Stimulated activated CD8-positive, alpha-beta memory T cell treated with anti-CD3 and anti-CD28 coated beads, Interleukin-12 subunit alpha, Interleukin-12 subunit beta, amount 100 ng/mL, for 1 hour (primary cell): ENCODE measurements around the gene GNPTAB.

Experiments used
- DNase-seq: peaks from one replicate; pipeline ENCODE4 v3.0.0-alpha.2; 2020; ENCODE audit warnings: low read depth

GNPTAB gene

DNA sequence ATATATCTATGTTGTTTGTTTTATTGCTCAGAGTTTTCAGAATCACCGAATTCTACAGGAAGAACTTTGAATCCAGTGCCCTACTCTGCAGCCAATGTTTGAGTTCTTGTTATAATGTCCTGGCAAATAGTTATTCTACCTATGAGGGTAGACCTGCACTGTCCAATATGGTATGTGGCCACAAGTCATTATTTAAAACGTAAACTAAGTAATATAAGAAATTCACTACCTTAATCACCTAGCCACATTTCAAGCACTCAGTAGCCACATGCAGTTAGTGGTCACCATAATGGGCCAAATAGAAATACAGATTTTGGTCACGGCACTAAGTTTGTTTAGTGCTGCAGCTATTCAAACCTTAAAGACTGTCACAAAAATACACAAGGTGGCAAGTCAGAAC is 26.4 kb downstream of the GNPTAB start:
- DNase-seq: no peak

DNA sequence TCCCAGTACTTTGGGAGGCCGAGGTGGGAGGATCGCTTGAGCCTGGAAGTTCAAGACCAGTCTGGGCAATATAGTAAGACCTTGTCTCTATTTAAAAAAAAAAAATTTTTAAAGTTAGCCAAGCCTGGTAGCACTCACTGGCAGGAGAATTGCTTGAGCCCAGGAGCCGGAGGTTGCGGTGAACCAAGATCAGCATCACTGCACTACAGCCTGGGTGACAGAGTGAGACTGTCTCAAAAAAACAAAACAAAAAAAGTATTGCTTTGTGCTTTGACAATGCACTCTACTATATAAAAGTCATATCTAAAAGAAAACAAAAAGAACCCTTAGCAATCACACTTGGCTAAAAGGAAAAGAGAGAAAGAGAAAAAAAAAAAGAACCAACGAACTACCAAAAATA is 26.8 kb downstream of the GNPTAB start:
- DNase-seq: no peak

DNA sequence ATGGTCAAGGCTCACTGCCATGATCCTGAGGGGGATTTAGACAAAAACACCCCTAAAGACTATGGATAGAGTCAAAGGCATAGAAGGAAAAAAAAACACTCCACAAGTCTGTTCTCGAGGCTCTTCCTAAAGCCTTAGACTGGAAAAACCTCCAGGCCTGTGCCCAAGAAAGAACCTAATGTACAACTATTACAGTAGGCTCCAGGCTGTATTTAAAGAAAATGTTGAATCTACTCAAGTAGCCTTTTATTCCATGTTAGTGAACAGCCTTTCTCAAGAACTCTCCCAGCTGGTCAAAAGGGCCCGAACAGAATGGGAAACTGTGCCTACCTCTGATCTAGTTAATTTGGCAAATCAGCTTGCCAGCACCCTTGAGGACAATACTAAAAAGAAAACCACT is 28.3 kb downstream of the GNPTAB start:
- DNase-seq: no peak

DNA sequence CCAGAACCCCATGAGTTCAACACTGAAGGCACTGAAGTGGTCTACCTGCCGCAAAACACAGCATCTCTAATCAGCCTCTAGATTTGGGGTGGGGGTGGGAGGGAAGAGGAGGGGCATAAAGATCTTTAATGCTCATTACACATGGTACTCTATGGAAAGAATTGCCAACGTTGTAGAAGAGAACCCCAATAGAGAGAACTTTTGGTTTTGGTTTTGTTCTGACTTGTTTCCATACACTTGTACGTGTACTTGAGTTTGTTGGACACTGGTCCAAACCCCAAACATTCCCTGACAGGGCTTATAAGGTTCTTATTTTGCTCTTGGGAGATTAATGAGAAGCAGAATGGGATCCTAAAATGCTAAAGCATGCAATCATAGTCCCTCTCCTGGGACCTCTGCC is 31.0 kb downstream of the GNPTAB start:
- DNase-seq: no peak

DNA sequence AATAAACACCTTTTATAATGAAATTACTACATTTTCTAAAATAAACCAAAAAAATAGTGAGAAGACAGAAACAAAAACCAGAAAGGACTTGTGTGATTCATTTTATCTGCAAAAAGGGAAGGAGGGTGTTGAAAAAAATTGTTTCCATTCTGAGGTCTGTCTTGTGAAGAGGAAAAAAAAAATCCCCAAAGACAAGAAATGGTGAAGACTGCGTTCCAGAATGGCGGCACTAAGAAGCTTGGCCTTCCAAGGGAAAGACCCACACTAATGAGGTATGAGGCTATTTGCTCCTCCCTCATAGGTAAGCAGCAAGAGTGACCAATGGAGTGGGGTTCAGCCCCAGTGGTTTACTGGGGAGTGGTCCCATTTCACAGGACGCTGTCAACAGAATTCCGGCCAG is 35.0 kb downstream of the GNPTAB start:
- DNase-seq: no peak

DNA sequence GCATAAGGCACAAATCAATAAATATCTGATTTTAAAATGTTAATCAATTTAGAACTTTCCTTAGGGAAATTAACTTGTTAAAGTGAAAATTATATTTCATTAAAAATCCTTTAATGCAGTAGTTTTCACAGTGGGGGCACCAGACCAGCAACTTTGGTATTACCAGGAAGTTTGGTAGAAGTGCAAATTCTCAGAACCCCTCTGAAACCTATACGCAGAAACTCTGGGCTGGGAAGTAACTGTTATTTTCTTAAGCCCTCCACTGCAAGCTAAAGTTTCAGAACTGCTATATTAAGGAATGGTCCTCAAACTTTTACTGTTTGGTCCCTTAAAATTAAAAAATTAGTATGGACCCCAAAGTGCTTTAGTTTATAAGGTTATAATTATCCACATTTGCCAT is 35.7 kb downstream of the GNPTAB start:
- DNase-seq: no peak

DNA sequence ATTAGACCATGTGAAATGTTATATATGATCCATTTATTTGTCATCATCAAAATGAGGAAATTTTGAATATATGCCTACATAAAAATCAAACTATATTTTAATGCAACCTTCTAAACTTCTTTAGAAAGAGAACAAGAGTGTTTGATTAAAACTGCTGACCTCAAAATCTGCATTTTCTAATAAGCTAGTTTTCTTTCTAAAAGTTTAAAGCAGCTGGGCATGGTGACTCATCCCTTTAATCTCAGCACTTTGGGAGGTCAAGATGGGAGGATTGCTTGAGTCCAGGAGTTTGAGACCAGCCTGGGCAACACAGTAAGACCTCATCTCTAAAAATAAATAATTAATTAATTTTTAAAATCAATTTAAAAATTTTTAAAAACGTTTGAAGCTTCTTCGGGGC is 36.2 kb downstream of the GNPTAB start:
- no peak for DNase-seq

DNA sequence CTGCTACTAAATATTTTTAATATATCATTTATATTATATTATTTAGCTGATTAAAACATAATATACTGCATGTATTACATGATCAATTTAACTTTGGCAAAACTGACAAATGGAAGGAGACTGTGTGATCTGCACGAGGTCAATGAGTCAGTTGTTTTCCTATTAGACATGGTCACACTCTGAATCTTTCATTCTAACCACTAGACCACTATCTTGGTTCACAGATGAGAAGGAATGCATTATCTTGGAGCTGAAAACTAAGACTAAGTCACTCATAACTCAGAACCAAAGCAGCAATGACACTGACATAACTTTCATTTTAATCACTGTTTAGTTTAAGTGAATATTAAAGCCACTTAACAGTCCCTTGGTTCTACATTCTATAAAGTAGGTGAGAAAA is 37.4 kb downstream of the GNPTAB start:
- DNase-seq: no peak

DNA sequence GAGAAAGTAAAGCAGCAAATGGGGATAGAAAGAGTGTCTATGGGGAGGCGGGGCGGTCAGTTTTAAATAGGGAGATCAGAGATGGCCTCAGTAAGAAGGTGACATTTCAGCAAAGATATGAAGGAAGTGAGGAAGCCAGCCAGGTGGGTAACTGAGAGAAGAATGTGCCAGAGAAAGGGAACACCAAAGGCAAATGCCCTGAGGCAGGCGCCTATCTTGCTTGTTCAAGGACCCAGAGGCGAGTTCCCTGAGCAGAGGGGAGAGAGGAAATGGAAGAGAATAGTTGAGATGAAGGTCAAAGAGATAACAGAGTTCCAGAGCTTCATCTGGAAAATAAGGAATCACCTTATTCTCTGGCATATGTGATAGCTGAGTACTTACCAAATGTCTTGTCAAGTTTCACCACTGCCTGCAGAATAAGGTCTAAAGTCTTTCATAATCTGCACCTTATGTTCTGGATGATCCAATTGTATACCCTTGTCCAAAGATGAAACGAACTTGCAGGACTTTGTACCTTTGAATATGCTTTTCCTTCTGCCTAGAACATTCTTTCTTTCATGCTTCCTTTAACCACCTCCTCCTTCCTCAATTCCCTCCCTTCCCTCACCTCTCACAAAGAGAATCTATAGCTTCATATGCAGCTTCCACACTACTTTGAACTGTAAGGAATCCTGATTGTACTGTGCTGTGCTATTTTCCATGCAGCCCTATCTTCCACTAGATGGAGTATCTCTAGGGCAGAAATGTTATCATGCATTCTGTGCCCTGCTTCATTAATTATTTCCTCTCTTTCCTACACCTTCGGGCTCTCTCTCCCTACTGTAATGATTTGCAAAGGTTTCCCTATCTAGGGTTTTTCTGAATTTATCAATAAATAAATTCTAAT is 38.5 kb downstream of the GNPTAB start:
- no peak for DNase-seq

DNA sequence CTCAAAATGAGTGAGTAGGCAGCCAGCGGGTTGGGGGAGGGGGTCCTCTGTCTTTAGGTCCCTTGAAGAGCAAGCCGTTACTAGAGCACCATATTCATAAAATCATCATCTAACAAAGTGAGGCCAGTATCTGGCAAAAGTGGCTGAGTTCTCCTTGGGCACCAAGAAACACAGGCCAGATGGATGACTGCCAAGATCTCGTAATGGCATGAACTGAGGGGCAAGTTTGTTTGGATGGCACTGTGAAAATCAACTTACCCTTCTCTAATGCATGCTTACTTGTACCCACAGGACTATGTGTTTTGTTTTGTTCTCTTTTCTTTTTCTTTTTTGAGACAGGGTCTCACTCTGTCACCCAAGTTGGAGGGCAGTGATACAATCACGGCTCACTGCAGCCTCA is 41.6 kb downstream of the GNPTAB start:
- DNase-seq: no peak

DNA sequence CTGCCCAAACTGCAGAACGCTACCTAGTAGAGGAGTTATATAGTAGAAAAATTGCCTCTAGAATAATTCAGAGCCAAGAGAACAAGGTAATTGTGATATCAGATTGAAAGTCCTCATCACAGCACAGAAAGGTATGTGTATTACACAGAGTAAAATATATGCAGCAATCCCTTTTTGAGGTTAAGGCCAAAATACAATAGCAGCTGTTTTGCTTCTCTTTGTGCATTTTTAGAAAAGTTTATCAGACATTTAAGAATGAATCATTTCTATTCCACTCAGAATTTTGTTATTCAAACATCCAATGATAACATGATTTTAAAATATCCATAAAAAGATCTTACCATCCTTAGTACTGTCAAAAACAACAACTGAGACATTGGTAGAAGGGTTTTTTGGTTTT is 45.1 kb downstream of the GNPTAB start:
- no peak for DNase-seq

DNA sequence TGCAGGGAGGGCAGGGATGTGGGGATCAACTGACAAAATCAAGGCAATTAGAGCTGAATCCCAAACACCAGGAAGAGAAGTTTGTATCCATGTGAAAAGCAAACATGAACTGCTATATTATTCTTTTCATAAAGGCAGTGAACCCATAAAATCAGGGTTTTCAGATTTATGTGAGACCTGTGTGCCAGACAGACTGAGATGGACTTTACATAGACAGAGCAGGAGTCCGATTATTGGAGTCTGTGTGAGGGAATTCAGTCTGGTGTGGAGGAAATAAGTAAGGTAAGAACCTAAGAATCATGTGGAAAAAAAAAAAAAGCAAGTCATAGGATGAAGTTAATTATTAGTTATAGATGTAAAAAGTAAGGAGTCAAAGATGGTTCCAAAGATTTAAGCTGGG is 46.4 kb downstream of the GNPTAB start:
- no peak for DNase-seq

DNA sequence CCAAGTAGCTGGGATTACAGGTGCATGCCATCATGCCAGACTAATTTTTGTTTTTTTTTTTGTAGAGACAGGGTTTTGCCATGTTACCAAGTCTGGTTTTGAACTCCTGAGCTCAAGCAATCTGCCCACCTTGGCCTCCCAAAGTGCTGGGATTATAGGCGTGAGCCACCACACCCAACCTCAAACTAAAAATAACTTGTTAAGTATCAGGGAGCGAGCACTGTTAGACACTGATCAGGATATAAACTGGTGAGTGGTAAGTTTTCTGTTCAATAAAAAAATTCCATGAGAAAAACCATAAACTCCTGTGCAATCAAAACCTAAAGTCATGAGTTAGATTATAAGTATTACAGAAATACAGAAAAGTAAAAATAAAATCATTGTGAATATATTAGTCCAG is 46.9 kb downstream of the GNPTAB start:
- DNase-seq: no peak

DNA sequence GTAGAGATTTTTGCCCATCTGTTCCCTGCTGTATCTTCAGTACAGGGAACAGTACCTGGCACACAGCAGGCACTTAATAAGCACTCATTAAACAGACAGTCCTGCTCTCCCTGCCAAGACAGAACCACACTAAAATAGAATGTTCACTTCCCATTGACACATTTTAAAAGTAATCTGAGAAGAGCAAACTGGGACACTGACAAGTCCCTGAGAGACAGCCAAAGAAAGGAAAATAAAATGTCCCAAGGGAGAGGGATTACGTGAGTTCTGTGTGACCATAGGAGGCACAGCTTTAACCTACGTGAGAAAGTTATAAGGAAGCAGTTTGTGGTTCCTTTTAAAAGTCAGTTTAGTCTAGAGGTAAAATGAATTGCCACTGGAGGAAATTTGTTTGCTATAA is 47.6 kb downstream of the GNPTAB start:
- no peak for DNase-seq

DNA sequence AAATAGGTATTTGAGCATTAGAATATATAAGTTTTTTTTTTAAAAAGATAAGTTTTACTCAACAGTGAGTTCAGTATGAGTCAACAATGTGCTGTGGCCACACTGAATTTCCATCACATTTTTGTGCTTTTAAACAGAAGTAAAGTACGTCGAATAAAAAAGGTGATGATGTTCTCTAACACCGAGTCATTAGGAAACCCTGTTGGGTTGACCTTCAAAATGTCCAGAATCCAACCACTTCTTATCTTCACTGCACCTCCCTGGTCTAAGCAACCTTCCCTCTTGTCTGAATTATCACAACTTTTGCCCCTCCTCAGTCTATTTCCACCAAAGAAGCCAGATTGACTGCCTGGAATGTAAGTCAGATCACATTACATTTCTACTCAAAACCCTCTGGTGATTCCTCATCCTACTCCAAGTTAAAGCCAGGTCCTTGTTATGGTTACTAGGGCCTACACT is 48.5 kb downstream of the GNPTAB start:
- DNase-seq: no peak

DNA sequence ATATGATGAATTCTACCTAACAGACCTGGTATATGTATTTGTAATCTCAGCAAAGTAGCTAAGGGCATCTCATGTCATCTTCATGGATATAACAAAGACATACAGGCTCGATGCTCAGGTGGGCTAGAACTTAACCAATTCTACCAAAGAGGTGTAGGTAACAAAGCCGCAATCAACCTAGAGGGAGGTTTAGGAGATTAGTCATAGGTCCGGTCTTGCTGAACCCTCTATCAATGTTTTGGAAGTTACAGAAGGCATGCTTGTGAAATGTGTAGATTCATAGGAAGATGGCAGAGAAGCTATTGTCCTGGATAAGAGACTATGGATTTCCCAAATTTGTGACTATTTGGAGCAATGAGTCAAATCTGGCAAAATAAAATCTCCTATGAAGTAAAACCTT is 48.9 kb downstream of the GNPTAB start:
- DNase-seq: no peak

DNA sequence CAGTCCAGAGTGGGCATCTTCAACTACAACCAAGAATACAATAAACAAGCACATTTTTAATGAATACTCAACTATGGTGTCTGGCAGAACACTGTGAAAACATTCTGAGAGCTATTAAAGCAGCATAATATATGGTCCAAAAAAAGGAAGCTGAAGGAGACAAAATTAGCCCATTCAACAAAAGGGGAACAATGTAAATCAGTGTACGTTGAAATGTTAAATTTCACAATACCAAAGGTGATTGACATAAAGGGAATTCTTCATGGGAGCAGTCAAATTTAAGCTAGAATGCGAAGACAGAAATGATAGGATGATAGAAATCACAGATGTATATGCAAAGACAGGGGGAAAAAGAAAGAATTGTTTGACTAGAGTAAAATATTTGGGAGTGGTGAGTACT is 50.2 kb downstream of the GNPTAB start:
- no peak for DNase-seq

DNA sequence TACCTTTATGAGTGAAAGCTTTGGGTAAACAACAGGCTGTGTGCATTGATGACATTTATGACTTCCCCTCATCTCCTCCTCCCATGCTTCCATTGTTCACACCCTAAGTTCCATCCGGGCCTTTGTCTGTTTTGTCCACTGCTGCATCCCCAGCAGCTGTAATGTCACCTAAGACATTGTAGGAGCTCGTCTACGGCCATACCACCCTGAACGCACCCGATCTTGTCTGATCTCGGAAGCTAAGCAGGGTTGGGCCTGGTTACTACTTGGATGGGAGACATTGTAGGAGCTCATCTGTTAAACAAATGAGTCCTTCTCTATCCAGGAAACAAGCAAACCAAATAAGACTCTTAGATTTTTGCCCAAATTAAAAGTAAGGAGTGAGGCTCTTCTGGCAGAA is 51.1 kb downstream of the GNPTAB start:
- DNase-seq: no peak

DNA sequence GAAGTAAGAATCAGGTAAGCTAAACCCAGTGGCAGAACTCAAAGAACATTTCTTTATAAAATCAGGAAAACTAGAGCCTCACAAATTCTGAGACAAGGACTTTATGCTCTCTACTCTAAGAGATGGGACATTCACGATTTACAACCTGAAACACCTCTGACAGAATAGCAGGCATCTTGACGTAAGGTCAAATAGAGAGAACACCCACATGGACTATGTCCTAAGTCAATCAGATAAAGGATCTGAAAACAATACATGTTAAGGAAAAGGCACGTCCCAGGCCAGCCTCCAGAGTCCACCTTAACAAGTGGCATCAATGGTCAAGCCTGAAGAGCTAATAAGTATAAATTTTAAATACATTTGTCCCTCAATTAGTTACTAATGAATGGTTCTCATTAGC is 51.6 kb downstream of the GNPTAB start:
- DNase-seq: no peak

DNA sequence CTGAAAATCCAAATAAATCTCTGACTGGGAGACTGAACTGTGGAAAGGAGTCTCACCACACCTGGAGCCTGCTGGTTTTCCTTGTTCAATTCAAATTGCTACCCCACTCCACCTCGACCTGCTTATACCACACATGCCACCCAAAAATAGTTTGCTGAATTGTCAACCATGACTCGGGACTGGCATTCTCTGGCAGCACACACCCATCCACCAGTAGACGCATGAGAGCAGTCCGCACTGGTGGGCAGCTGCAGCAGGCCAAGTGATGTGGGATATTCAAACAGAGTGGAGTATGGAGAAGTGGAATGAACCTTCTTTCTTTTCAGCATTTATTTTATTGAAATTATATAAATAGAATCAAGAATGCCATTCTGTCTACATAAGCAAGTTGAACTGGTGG is 52.8 kb downstream of the GNPTAB start:
- DNase-seq: no peak

DNA sequence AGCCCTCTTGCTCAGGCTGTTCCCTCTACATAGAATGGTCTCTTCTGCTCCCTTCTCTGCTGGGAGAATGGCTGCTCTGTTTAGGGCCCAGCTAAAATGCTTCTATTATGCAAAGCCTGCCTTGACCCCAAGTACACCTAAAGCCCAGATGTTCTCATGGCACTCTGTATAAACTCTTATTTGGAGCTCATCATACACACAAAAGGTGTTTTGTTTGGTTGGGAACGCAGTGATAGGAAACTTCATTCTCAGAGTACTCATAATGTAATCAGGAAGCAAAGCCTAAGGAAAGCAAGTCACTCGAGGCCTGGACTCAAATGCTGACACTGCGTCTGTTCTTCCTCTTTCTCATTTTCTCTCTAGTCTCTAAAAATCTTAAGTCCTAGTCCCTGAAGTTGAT is 53.3 kb downstream of the GNPTAB start:
- DNase-seq: no peak

DNA sequence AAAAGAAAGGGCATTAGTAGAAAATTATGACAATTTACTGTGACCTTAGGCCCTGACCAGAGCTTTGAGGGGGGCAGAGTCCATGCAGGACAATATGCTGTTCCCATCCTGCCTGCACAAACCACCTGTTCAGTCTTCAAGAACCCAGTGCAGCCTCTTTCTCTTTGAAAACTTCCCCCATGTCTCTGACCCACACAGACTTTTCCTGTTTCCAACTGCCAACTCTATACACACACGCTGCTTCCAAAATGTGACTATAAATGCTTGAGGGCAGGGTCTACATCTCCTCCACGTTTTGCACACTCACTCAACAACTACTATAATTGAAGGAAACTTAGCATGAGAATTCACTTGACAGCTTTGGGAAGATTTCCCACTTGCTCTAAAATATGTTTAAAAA is 54.9 kb downstream of the GNPTAB start:
- no peak for DNase-seq

DNA sequence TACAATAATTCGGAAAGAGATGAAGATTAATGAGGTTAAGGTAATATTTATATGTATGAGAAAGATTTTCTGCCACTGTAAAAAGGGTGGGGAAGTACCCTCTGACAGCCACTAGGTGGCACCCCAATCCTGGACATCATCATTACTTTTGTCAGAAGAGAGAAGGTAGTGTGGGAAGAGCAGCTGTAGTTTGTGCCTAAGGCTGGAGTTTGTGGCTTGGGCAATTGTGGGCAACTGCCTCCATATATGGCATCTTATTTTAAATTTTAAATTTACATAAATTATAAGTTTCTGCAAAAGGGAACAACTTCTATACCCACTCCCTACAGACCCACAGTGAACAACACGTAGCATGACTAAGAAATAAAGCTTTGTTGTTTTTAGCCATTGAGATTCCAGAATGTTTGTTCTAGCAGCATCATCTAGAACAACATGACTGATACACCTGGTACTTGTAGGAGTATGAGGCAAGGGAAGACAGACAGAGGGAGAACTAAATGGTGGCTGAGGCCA is 57.1 kb downstream of the GNPTAB start:
- DNase-seq: peak; percentile 57
